NCI-H187 treated with DMSO at 0.1 percent for 48 hours (cell line): ENCODE results near the gene PRG2.

ENCODE experiments used
- DNase-seq: peaks from one replicate; lab custom pipeline; 2025; lab: John Stamatoyannopoulos, UW

Gene PRG2

GRCh38 chr11:57390535-57390934 is at the start of gene PRG2:
PRG2 (minus strand) TSS chr11:57390650; CDS start chr11:57389944, 706 bp downstream.
- no peak for DNase-seq

GRCh38 chr11:57439786-57440185 is 49.3 kb upstream of the PRG2 start:
- DNase-seq, result no peak

GRCh38 chr11:57438345-57439285 is 48.2 kb upstream of the PRG2 start:
- no peak for DNase-seq

- DNase-seq, result no peak
These were observed 45.6 kb upstream of the PRG2 start for GRCh38 chr11:57436031-57436430.

- DNase-seq, result no peak
These were observed 44.4 kb upstream of the PRG2 start for GRCh38 chr11:57434640-57435546.

- no peak for DNase-seq
These were observed 42.3 kb upstream of the PRG2 start for GRCh38 chr11:57432714-57433163.

GRCh38 chr11:57432149-57432561 is 41.7 kb upstream of the PRG2 start:
- no peak for DNase-seq

- DNase-seq, result no peak
These were observed 40.5 kb upstream of the PRG2 start for GRCh38 chr11:57430952-57431351.

GRCh38 chr11:57429946-57430345 is 39.5 kb upstream of the PRG2 start:
- no peak for DNase-seq

GRCh38 chr11:57428643-57429042 is 38.2 kb upstream of the PRG2 start:
- no peak for DNase-seq

GRCh38 chr11:57427727-57428082 is 37.3 kb upstream of the PRG2 start:
- no peak for DNase-seq

- DNase-seq, result no peak
These were observed 36.7 kb upstream of the PRG2 start, which contains the start of gene SLC43A3 for GRCh38 chr11:57426929-57427726. SLC43A3 (minus strand) TSS chr11:57427121; CDS start chr11:57426172, 949 bp downstream.

- no peak for DNase-seq
These were observed 36.0 kb upstream of the PRG2 start for GRCh38 chr11:57426439-57426928.

- no peak for DNase-seq
These were observed 35.4 kb upstream of the PRG2 start for GRCh38 chr11:57425565-57426438.

- DNase-seq, result no peak
These were observed 34.5 kb upstream of the PRG2 start for GRCh38 chr11:57424792-57425564.

GRCh38 chr11:57424137-57424791 is 33.8 kb upstream of the PRG2 start:
- DNase-seq, result no peak

- DNase-seq, result no peak
These were observed 32.2 kb upstream of the PRG2 start for GRCh38 chr11:57422669-57423068.

GRCh38 chr11:57421805-57422204 is 31.4 kb upstream of the PRG2 start:
- no peak for DNase-seq

- no peak for DNase-seq
These were observed 30.6 kb upstream of the PRG2 start for GRCh38 chr11:57421066-57421465.
